ENCODE results near the gene MYRFL.

Gene MYRFL

GRCh38 chr12:69999561-69999960 is 174.5 kb downstream of the MYRFL start:
- FAIRE-seq (no peak), DNase-seq (ENCODE audit: insufficient read length, low spot score) (no peak)
- TF ChIP-seq PAX5 (IDR thresholded peaks at IDR 0.05; ENCODE audit: insufficient read depth, low read length, severe bottlenecking) (no peak), SPI1 (IDR thresholded peaks at IDR 0.05; ENCODE audit: low read depth, low read length) (no peak), POLR2AphosphoS5 (IDR thresholded peaks at IDR 0.05; ENCODE audit: low read depth, low read length) (no peak), POU2F2 (IDR thresholded peaks at IDR 0.05; ENCODE audit: low read depth, low read length) (no peak), TAF1 (IDR thresholded peaks at IDR 0.05; ENCODE audit: low read depth, low read length) (no peak), POLR2A (IDR thresholded peaks at IDR 0.05; ENCODE audit: low read depth, low read length) (no peak)

DNA sequence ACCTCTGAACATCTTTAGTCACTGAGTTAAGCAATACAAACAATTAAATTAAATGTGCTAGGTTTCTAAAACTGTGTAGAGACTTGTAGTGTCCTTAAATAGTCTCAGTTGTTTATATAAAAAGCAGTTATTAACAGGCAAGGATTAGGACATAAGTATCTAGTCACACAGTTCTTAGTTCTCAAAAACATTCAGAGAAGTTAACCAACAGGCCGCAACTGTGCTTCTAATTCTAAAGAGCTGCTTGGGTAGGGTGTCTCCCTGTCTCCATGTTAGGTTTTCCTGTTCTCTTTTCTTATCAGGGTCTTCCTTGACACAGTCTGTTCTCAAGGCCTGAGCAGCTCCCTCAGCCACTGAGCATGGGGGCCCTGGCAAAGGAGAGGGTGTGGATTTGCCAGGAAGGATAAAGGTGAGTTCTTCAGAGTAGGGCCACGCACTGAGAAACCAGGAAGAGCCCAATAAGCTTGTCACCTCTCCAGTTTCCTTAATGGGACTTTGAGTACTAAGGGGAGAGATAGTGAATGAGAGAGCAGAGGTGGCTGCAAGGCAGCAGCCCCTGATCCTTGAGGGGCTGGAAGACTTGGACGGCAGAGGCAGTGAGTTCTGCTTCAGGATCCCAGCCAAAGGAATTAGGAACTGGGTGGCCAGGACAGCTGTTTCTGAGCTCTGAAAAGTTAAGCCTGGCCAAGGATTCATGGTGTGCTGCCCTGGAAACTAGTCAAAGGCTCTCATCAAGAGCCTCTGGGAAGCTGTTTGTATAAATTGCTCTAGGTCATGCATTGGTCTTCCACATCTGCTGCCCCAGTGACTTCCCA is 177.3 kb downstream of the MYRFL start:
- no peak for DNase-seq (ENCODE audit: insufficient read length, low spot score)
- FAIRE-seq = no peak
- no peak for TF ChIP-seq POLR2A (IDR thresholded peaks at IDR 0.05; ENCODE audit: low read depth, low read length)
- no peak for TF ChIP-seq POU2F2 (IDR thresholded peaks at IDR 0.05; ENCODE audit: low read depth, low read length)
- TF ChIP-seq PAX5 (IDR thresholded peaks at IDR 0.05; ENCODE audit: insufficient read depth, low read length, severe bottlenecking) = no peak
- no peak for TF ChIP-seq SPI1 (IDR thresholded peaks at IDR 0.05; ENCODE audit: low read depth, low read length)
- TF ChIP-seq POLR2AphosphoS5 (IDR thresholded peaks at IDR 0.05; ENCODE audit: low read depth, low read length) = no peak
- TF ChIP-seq TAF1 (IDR thresholded peaks at IDR 0.05; ENCODE audit: low read depth, low read length) = no peak

DNA sequence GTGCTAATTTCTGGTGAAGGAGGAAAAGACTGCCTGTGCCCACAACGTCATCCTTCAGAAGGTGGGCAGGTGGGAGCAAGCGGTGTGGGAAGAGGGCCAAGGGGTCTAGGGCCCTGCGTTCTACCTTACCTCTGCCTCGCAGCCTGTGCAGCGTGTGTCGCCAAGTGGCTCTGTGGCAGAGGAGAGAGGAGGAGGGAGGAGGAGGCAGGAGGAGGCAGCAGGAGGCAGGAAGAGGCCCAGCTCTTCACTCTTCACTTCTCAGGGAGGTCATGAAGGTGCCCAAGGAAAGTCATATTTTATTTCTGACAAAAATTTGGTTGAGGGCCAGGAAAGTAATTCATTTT is 177.9 kb downstream of the MYRFL start:
- FAIRE-seq (no peak), DNase-seq (ENCODE audit: insufficient read length, low spot score) (no peak)
- TF ChIP-seq TAF1 (IDR thresholded peaks at IDR 0.05; ENCODE audit: low read depth, low read length) (no peak), PAX5 (IDR thresholded peaks at IDR 0.05; ENCODE audit: insufficient read depth, low read length, severe bottlenecking) (no peak), POU2F2 (IDR thresholded peaks at IDR 0.05; ENCODE audit: low read depth, low read length) (no peak), POLR2AphosphoS5 (IDR thresholded peaks at IDR 0.05; ENCODE audit: low read depth, low read length) (no peak), SPI1 (IDR thresholded peaks at IDR 0.05; ENCODE audit: low read depth, low read length) (no peak), POLR2A (IDR thresholded peaks at IDR 0.05; ENCODE audit: low read depth, low read length) (no peak)

DNA sequence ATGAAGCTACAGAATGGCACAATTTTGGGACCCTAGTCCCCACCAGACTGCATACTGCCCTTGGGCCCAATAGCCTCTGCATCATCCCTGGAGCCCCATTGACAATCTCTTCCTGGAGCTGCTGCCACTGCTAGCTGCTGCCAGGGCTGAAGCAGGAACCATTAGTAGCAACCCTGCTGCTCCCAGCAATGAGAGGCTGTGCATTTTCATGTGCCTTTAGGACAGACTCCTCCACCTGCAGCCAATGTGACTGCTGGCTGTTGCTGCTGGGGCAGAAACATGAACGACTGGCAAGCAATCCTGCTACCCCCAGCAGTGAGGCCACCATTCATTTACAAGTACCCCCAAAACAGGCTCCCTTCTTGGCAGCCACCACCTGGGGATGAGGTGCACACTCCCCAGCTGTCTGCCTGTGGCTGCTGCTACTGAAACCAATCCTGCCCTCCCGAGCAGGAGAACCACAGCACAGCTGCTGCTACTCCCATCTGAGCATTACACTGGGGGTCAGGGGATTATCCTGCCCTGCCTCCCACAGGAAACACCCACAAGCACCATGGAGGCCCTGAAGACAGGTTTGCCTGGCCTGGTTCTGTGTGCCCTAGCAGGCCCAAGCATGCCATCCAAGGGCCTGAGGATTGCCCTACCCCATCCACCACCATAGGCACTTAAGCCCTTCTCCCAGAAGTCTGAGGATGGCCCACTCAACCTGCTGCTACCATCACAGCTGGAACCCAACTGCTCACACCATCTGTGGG is 181.0 kb downstream of the MYRFL start:
- DNase-seq (ENCODE audit: insufficient read length, low spot score) = no peak
- no peak for FAIRE-seq
- TF ChIP-seq POLR2A (IDR thresholded peaks at IDR 0.05; ENCODE audit: low read depth, low read length) = no peak
- TF ChIP-seq PAX5 (IDR thresholded peaks at IDR 0.05; ENCODE audit: insufficient read depth, low read length, severe bottlenecking) = no peak
- TF ChIP-seq SPI1 (IDR thresholded peaks at IDR 0.05; ENCODE audit: low read depth, low read length) = no peak
- no peak for TF ChIP-seq POLR2AphosphoS5 (IDR thresholded peaks at IDR 0.05; ENCODE audit: low read depth, low read length)
- TF ChIP-seq POU2F2 (IDR thresholded peaks at IDR 0.05; ENCODE audit: low read depth, low read length) = no peak
- no peak for TF ChIP-seq TAF1 (IDR thresholded peaks at IDR 0.05; ENCODE audit: low read depth, low read length)

GRCh38 chr12:70006619-70006973 is 181.6 kb downstream of the MYRFL start:
- no peak for FAIRE-seq
- no peak for TF ChIP-seq POLR2A (IDR thresholded peaks at IDR 0.05; ENCODE audit: low read depth, low read length)
- TF ChIP-seq SPI1 (IDR thresholded peaks at IDR 0.05; ENCODE audit: low read depth, low read length) = no peak
- no peak for TF ChIP-seq POLR2AphosphoS5 (IDR thresholded peaks at IDR 0.05; ENCODE audit: low read depth, low read length)
- TF ChIP-seq TAF1 (IDR thresholded peaks at IDR 0.05; ENCODE audit: low read depth, low read length) = no peak
- TF ChIP-seq POU2F2 (IDR thresholded peaks at IDR 0.05; ENCODE audit: low read depth, low read length) = no peak
- no peak for TF ChIP-seq PAX5 (IDR thresholded peaks at IDR 0.05; ENCODE audit: insufficient read depth, low read length, severe bottlenecking)
- DNase-seq (ENCODE audit: insufficient read length, low spot score) = no peak

DNA sequence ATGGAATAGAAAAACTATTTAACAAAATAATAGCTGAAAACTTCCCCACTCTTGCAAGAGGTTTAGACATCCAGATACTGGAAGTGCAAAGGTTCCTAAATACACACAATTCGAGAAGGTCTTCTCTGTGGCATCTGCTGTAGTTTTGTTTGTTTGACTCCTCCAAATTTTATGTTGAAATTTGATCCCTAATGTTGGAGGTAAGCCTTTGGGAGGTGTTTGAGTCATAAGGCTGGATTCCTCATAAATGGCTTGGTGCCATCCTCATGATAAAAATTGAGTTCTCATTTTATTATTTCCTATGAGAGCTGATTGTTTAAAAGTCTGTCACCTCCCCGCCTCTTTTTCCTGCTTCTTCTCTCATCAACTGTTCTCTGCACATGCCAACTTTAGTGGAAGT is 182.7 kb downstream of the MYRFL start:
- TF ChIP-seq SPI1 (IDR thresholded peaks at IDR 0.05; ENCODE audit: low read depth, low read length) = no peak
- no peak for FAIRE-seq
- no peak for DNase-seq (ENCODE audit: insufficient read length, low spot score)

All from GM12891 (cell line).